Ascending aorta (tissue), 2 donors: ENCODE measurements around the gene TNFAIP1. TPM values are rescaled to one million over a fixed set of nuclear protein-coding genes. Genes with fewer than 3 reads are reported as not detected.

Experiments used
- DNase-seq, 2 donors: peaks; one replicate each; pipeline ENCODE4 v3.0.0-alpha.2; 2019; ENCODE audit warnings: low spot score in 2 of 2
- H3K27ac ChIP-seq, 2 donors: fragments of 200-600 bp; sonication (generic); one replicate each; pipeline ENCODE4 v1.5.1; 2016 to 2017; ENCODE audit warnings: mild to moderate bottlenecking in 1 of 2
- H3K27me3 ChIP-seq: fragments of 200-600 bp; sonication (generic); one replicate; pipeline ENCODE4 v1.5.1; 2017
- H3K36me3 ChIP-seq, 2 donors: fragments of 200-600 bp; sonication (generic); one replicate each; pipeline ENCODE4 v1.5.1; 2016
- H3K4me1 ChIP-seq, 2 donors: fragments of 200-600 bp; sonication (generic); one replicate each; pipeline ENCODE4 v1.5.1; 2016 to 2017; ENCODE audit warnings: mild to moderate bottlenecking in 1 of 2
- H3K4me3 ChIP-seq, 2 donors: fragments of 200-600 bp; sonication (generic); one replicate each; pipeline ENCODE4 v1.5.1; 2016 to 2017; ENCODE audit warnings: mild to moderate bottlenecking in 1 of 2
- H3K9me3 ChIP-seq, 2 donors: fragments of 200-600 bp; sonication (generic); one replicate each; pipeline ENCODE4 v1.5.1; 2016
- intact Hi-C: fragments of 100-400 bp; cut with DNase I; formaldehyde crosslinking; loops from one replicate; pipeline ENCODE4 v1.15.1; 2023
- total RNA-seq: library from RNA; depleted of rRNA; stranded (reverse); fragments of >200 nt; gene quantifications from one replicate; pipeline ENCODE4 v1.1.0, GENCODE V29; 2016
- TF ChIP-seq, protein P1 (sequence below), 3 experiments: fragments of 200-600 bp in 2 of 3; fragments of 450-650 bp in 1 of 3; sonication (generic) in 2 of 3; IDR thresholded peaks; one replicate each; pipeline ENCODE4 v1.5.1; 2016 to 2019; ENCODE audit warnings: antibody characterized with exemption in 3 of 3, mild to moderate bottlenecking in 1 of 3, moderate library complexity in 1 of 3

The TNFAIP1 gene
- total RNA-seq, 1 donor from 2014 or later: 66.4 TPM

DNA sequence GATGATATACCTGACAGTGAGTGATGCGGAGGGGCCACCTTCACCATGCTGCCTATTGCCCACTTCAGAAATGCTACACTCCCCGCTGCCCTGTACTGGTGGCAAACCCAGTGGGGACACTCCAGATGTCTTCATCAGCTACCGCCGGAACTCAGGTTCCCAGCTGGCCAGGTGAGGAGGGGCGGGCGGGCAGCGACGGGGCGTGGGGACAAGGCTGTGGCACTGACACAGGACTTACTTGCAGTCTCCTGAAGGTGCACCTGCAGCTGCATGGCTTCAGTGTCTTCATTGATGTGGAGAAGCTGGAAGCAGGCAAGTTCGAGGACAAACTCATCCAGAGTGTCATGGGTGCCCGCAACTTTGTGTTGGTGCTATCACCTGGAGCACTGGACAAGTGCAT is 52.5 kb downstream of the TNFAIP1 start:
- no peaks in the 10 kb centered on the region for H3K4me1 ChIP-seq
- TF ChIP-seq, protein P1, sequence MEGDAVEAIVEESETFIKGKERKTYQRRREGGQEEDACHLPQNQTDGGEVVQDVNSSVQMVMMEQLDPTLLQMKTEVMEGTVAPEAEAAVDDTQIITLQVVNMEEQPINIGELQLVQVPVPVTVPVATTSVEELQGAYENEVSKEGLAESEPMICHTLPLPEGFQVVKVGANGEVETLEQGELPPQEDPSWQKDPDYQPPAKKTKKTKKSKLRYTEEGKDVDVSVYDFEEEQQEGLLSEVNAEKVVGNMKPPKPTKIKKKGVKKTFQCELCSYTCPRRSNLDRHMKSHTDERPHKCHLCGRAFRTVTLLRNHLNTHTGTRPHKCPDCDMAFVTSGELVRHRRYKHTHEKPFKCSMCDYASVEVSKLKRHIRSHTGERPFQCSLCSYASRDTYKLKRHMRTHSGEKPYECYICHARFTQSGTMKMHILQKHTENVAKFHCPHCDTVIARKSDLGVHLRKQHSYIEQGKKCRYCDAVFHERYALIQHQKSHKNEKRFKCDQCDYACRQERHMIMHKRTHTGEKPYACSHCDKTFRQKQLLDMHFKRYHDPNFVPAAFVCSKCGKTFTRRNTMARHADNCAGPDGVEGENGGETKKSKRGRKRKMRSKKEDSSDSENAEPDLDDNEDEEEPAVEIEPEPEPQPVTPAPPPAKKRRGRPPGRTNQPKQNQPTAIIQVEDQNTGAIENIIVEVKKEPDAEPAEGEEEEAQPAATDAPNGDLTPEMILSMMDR (IDR thresholded peaks at IDR 0.05): no peak
- peak in 1 of 2 donors; percentile 5 for DNase-seq
- intact Hi-C loops: no loop called here
- peaks cover 53 to 55% of the 10 kb centered on the region in 2 donors for H3K36me3 ChIP-seq
- no peak overlapping the region for H3K4me3 ChIP-seq
- H3K9me3 ChIP-seq: no peaks in the 10 kb centered on the region
- no peaks in the 10 kb centered on the region for H3K27me3 ChIP-seq
- H3K27ac ChIP-seq: no peak overlapping the region

DNA sequence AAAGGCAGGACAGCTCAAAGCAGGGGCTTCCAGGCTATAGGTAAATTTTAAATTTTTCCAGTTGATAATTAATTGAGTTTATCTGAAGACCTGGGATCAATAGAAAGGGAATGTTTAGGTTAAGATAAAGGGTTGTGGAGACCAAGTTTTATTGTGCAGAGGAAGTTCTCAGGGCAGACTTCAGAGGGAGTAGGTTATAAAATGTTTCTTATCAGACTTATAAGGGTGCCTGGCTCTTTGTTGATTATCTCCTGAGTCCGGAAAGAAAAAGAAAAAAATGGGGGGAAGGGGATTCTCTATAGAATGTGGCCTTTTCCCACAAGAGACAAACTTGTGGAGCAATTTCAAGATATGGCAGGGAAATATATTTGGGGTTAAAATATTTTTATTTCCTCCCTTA is 54.6 kb downstream of the TNFAIP1 start:
- DNase-seq: no peak
- Histone ChIP-seq H3K4me1 (no peaks in the 10 kb centered on the region), H3K36me3 (peaks cover 55 to 64% of the 10 kb centered on the region in 2 donors), H3K27me3 (no peaks in the 10 kb centered on the region), H3K27ac (no peak overlapping the region), H3K9me3 (no peaks in the 10 kb centered on the region), H3K4me3 (no peak overlapping the region)
- intact Hi-C loops: no loop called here
- TF ChIP-seq, protein P1 (IDR thresholded peaks at IDR 0.05): no peak

DNA sequence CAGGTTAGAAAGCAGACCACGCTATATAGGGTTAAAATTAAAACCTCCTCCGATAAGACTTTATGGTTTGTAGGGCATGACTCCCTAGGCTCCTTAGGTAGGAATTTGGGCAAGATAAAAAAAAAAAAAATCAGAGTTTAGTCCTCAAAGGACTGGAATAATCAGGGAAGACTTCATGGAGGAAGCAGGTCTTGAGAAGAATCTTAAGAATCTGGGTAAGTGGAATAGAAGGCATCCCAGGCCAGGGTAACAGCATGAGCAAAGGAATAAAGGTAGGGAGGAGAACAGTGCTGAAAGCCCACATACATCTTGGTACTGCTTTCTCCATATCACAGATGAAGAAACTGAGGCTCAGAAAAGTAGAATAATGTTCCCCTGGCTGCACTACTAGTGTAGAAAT is 55.0 kb downstream of the TNFAIP1 start:
- peaks cover 51 to 66% of the 10 kb centered on the region in 2 donors for H3K36me3 ChIP-seq
- TF ChIP-seq, protein P1 (IDR thresholded peaks at IDR 0.05): no peak

DNA sequence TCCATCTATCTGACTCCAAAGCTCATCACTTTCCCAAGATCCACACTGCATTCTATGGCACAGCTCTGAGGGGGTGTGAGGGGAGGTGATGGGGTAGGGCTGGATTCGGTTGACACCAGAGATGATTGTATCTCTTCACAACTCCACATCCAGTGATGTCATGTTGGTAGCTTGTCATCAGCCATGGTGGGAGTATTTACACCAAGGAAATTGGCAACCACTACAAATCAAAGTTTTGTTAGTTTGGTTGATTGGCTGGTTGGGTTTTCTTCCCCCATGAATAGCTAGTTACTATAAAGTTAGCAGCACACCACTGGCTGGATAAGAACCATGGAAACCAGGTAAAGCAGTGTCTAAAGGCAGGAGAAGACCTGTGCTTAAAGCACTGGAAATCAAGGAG is 55.4 kb downstream of the TNFAIP1 start:
- no peaks in the 10 kb centered on the region for H3K4me1 ChIP-seq
- TF ChIP-seq, protein P1 (IDR thresholded peaks at IDR 0.05): no peak
- H3K4me3 ChIP-seq: no peak overlapping the region
- H3K36me3 ChIP-seq: peaks cover 51 to 70% of the 10 kb centered on the region in 2 donors
- H3K27me3 ChIP-seq: no peaks in the 10 kb centered on the region
- intact Hi-C loops: no loop called here
- DNase-seq: no peak
- H3K27ac ChIP-seq: no peak overlapping the region
- H3K9me3 ChIP-seq: no peaks in the 10 kb centered on the region

More for the DNA sequence above, 55.0 kb downstream of the TNFAIP1 start:
- no peaks in the 10 kb centered on the region for H3K4me1 ChIP-seq
- no peaks in the 10 kb centered on the region for H3K9me3 ChIP-seq
- no peak for DNase-seq
- H3K27ac ChIP-seq: no peak overlapping the region
- H3K27me3 ChIP-seq: no peaks in the 10 kb centered on the region
- intact Hi-C loops: no loop called here
- H3K4me3 ChIP-seq: no peak overlapping the region

DNA sequence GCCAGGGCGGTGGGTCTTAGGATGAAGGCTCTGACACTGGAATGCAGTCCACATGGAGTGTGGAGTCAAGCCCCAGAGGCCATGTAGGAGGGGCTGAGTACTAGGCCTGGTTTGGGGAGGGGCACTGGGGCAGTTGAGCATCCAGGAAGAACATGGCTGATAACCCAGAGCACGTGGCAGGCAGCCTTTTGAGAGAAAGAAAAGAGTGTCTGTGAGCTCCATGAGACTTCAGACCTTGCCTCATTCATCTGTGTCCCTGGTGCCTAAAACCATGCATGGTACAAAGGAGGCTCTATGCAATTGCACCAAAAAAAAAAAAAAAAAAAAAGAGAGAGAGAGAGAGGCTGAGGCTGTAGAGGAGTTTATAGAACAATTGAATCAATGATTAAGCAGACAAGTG is 55.8 kb downstream of the TNFAIP1 start:
- intact Hi-C loops: no loop called here
- TF ChIP-seq, protein P1 (IDR thresholded peaks at IDR 0.05): no peak
- Histone ChIP-seq H3K4me3 (no peak overlapping the region), H3K9me3 (no peaks in the 10 kb centered on the region), H3K4me1 (no peaks in the 10 kb centered on the region), H3K27ac (no peak overlapping the region), H3K36me3 (peaks cover 51 to 74% of the 10 kb centered on the region in 2 donors), H3K27me3 (no peaks in the 10 kb centered on the region)
- no peak for DNase-seq

DNA sequence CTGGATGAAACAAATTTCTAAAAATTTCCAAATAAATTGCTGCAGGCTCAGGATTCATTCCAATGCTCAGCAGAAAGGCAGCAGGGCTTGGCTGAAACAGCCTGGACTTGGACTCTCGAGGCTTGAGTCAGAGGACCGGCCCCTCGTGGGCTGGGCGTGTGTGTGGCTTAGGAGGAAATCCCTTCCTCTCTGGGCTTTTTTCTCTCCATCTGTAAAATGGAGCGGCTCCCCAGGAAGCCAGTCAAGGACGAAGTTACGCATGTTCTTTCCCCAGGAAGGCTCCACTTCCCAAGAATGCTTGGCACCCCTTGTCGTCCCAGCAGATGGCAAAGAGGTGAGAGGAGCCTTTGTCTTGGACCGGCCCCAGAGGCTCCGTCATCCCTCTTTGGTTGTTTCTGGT is 56.9 kb downstream of the TNFAIP1 start:
- TF ChIP-seq, protein P1 (IDR thresholded peaks at IDR 0.05): no peak
- Histone ChIP-seq H3K27ac (no peak overlapping the region), H3K27me3 (no peaks in the 10 kb centered on the region), H3K36me3 (peaks cover 54 to 76% of the 10 kb centered on the region in 2 donors), H3K4me3 (no peak overlapping the region), H3K9me3 (no peaks in the 10 kb centered on the region), H3K4me1 (no peaks in the 10 kb centered on the region)
- DNase-seq: no peak
- intact Hi-C loops: no loop called here
